HEK293T (cell line): Measurements from ENCODE around the gene TSKS.

Experiments used
- CTCF ChIA-PET: fragments of 350-600 bp; formaldehyde crosslinking; extraction: SDS; loops from one replicate; lab custom pipeline; 2021; ENCODE audit warnings: antibody characterized with exemption, inconsistent platforms; lab: Yijun Ruan, JAX
- POLR2A ChIA-PET: fragments of 350-600 bp; formaldehyde crosslinking; extraction: SDS; loops from one replicate; lab custom pipeline; 2020; ENCODE audit warnings: antibody characterized with exemption, inconsistent platforms; lab: Yijun Ruan, JAX
- DNase-seq: peaks from one replicate; pipeline ENCODE4 v3.0.0; 2012; ENCODE audit warnings: mixed read lengths; ENCODE audit errors: extremely low spot score
- ARNT ChIP-seq: fragments of 450-650 bp; IDR thresholded peaks from 2 replicates; pipeline ENCODE4 v1.6.1; 2017; ENCODE audit warnings: mild to moderate bottlenecking
- BHLHE40 ChIP-seq: fragments of 450-650 bp; IDR thresholded peaks from 2 replicates; pipeline ENCODE4 v1.6.1; 2016; ENCODE audit warnings: mild to moderate bottlenecking, moderate library complexity, borderline replicate concordance
- CTBP1 ChIP-seq: fragments of 450-650 bp; IDR thresholded peaks from 2 replicates; pipeline ENCODE4 v1.6.1; 2016; ENCODE audit warnings: borderline replicate concordance
- ELF4 ChIP-seq: fragments of 450-650 bp; IDR thresholded peaks from 2 replicates; pipeline ENCODE4 v1.6.1; 2017; ENCODE audit warnings: antibody characterized with exemption
- FOXA1 ChIP-seq: fragments of 450-650 bp; IDR thresholded peaks from 2 replicates; pipeline ENCODE4 v1.6.1; 2016; ENCODE audit warnings: mild to moderate bottlenecking
- FOXK2 ChIP-seq: fragments of 450-650 bp; IDR thresholded peaks from 2 replicates; pipeline ENCODE4 v1.6.1; 2016; ENCODE audit warnings: mild to moderate bottlenecking
- FOXM1 ChIP-seq: fragments of 450-650 bp; IDR thresholded peaks from 2 replicates; pipeline ENCODE4 v1.6.1; 2017; ENCODE audit warnings: mild to moderate bottlenecking, borderline replicate concordance
- HDGF ChIP-seq: fragments of 450-650 bp; IDR thresholded peaks from 2 replicates; pipeline ENCODE4 v1.6.1; 2017; ENCODE audit warnings: antibody characterized with exemption, borderline replicate concordance
- L3MBTL2 ChIP-seq: fragments of 450-650 bp; conservative IDR thresholded peaks from 2 replicates; pipeline ENCODE4 v1.6.1; 2016; ENCODE audit warnings: mild to moderate bottlenecking
- LEF1 ChIP-seq: fragments of 450-650 bp; IDR thresholded peaks from 2 replicates; pipeline ENCODE4 v1.6.1; 2017; ENCODE audit warnings: mild to moderate bottlenecking, borderline replicate concordance
- NFRKB ChIP-seq: fragments of 450-650 bp; IDR thresholded peaks from 2 replicates; pipeline ENCODE4 v1.6.1; 2016; ENCODE audit warnings: mild to moderate bottlenecking, moderate library complexity
- PKNOX1 ChIP-seq: fragments of 450-650 bp; IDR thresholded peaks from 2 replicates; pipeline ENCODE4 v1.6.1; 2016
- SP1 ChIP-seq: fragments of 450-650 bp; IDR thresholded peaks from 2 replicates; pipeline ENCODE4 v1.6.1; 2017
- SUZ12 ChIP-seq: fragments of 450-650 bp; IDR thresholded peaks from 2 replicates; pipeline ENCODE4 v1.6.1; 2016; ENCODE audit warnings: mild to moderate bottlenecking
- TARDBP ChIP-seq: fragments of 450-650 bp; IDR thresholded peaks from 2 replicates; pipeline ENCODE4 v1.6.1; 2016
- ZNF384 ChIP-seq: fragments of 450-650 bp; IDR thresholded peaks from 2 replicates; pipeline ENCODE4 v1.6.1; 2016

TSKS gene

GRCh38 chr19:49808711-49809159 is 45.6 kb upstream of the TSKS start:
- peak; percentile 73 for DNase-seq
- TF ChIP-seq BHLHE40 (no peak), PKNOX1 (no peak), CTBP1 (no peak), ARNT (no peak), FOXM1 (no peak), ELF4 (no peak), FOXK2 (no peak), SUZ12 (no peak), FOXA1 (no peak), LEF1 (no peak), HDGF (no peak)
- ChIA-PET POLR2A (no interaction called here), CTCF (no interaction called here)

- TF ChIP-seq FOXK2, result no peak
- no peak for TF ChIP-seq ELF4
- TF ChIP-seq L3MBTL2, result no peak
- no peak for TF ChIP-seq HDGF
- no peak for TF ChIP-seq TARDBP
- no peak for TF ChIP-seq ZNF384
- TF ChIP-seq ARNT, result no peak
- TF ChIP-seq CTBP1, result no peak
- TF ChIP-seq BHLHE40, result no peak
- TF ChIP-seq NFRKB, result no peak
- no peak for TF ChIP-seq FOXM1
- POLR2A ChIA-PET, result interaction anchor here (1.4 kb wide), 1 partner anchor 68 kb away, joined by 3 read pairs; the partner anchor contains the start of gene AKT1S1
Observed at GRCh38 chr19:49807904-49808675, 45.0 kb upstream of the TSKS start.

GRCh38 chr19:49807058-49807903 is 44.2 kb upstream of the TSKS start:
- ChIA-PET CTCF (no interaction called here), POLR2A (interaction anchor here (1.4 kb wide), 1 partner anchor 69 kb away, joined by 3 read pairs; the partner anchor contains the start of gene AKT1S1)
- TF ChIP-seq CTBP1, result no peak
- TF ChIP-seq SUZ12, result no peak
- TF ChIP-seq LEF1, result no peak
- TF ChIP-seq BHLHE40, result no peak
- TF ChIP-seq ARNT, result no peak
- no peak for TF ChIP-seq FOXM1
- no peak for TF ChIP-seq SP1
- TF ChIP-seq L3MBTL2, result no peak
- no peak for TF ChIP-seq HDGF
- TF ChIP-seq FOXK2, result no peak
- no peak for TF ChIP-seq FOXA1
- TF ChIP-seq ZNF384, result no peak
- TF ChIP-seq TARDBP, result no peak
- no peak for TF ChIP-seq ELF4
- TF ChIP-seq PKNOX1, result no peak
- no peak for TF ChIP-seq NFRKB
- DNase-seq, result no peak

More at GRCh38 chr19:49807904-49808675, 45.0 kb upstream of the TSKS start:
- CTCF ChIA-PET, result no interaction called here
- no peak for DNase-seq

GRCh38 chr19:49806620-49806959 is 43.5 kb upstream of the TSKS start:
- DNase-seq, result no peak
- TF ChIP-seq ARNT (no peak), SP1 (no peak), ELF4 (no peak), TARDBP (no peak), FOXK2 (no peak), FOXM1 (no peak), NFRKB (no peak), SUZ12 (no peak), LEF1 (no peak), CTBP1 (no peak), BHLHE40 (no peak)
- POLR2A ChIA-PET, result no interaction called here
- CTCF ChIA-PET, result no interaction called here

- CTCF ChIA-PET, result no interaction called here
- POLR2A ChIA-PET, result interaction anchor here (0.7 to 1.2 kb wide), 3 partner anchors 7 to 59 kb away, joined by 3 to 4 read pairs (median 3); partner anchors contain the start of genes FUZ and PTOV1
- no peak for TF ChIP-seq CTBP1
- TF ChIP-seq ELF4, result no peak
- TF ChIP-seq PKNOX1, result no peak
- TF ChIP-seq SUZ12, result no peak
- TF ChIP-seq FOXK2, result no peak
- no peak for TF ChIP-seq ARNT
- TF ChIP-seq BHLHE40, result no peak
- no peak for TF ChIP-seq FOXA1
- no peak for TF ChIP-seq FOXM1
- TF ChIP-seq TARDBP, result no peak
- no peak for TF ChIP-seq NFRKB
- no peak for TF ChIP-seq ZNF384
- TF ChIP-seq LEF1, result no peak
- no peak for TF ChIP-seq HDGF
- TF ChIP-seq L3MBTL2, result no peak
- TF ChIP-seq SP1, result no peak
- no peak for DNase-seq
Observed at GRCh38 chr19:49805822-49806619, 42.9 kb upstream of the TSKS start.
